ENCODE data around the gene PUDP. TPM values are rescaled to one million over a fixed set of nuclear protein-coding genes. Genes with fewer than 3 reads are reported as not detected.

The PUDP gene
- 4.0 and 11.8 TPM in 2 replicates for total RNA-seq (2014; rRNA removed; shearing (Covaris generic))
- 11.6 and 12.7 TPM in 2 replicates for polyA plus RNA-seq (2016; fragmentation: Nextera tagmentation; extraction: Ambion mirVana)

DNA sequence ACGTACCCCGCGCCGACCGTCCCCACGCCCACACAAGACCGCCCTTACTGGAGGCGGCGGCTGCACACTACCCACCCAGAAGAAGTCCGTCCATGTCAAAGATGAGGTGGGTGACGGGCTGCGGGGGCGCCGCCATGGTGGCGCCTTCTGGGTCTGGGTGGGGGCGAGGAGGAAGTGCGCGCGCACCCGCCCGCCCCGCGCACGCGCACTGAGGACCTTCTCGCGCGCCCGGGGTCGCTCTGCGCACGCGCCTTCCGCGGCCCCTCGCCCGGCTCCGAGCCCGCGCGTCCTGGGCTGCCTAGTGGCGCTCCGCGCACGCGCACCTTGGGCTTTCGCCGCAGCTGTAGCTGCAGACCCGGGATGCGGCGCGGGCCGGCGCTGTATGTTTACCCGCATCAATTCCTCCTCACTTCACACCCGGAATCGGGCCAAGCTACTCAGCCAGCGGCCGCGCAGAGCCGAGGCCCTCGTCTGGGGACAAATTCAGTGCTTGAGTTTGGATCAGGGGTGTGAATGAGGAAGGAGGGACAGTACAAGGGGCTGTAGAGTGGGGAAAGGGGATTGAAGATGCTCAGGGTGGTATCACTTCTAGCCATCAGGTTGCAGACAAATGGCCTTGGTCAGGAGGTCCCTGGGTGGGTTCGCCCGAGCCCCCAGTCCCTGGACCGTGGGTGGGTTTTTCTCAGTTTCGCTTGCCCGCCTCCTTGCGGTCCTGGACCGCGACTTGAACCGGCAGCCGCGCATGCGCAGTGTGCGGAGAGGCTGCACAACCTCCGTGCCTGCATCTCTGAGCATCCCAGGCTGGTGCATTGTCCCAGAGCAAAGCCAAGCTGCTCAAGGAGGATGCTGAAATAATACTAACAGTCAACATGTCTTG lies at the start of gene PUDP:
Gene PUDP (minus strand): TSS at position 176 of the 877 bp plus-strand sequence. CDS start 40 bp downstream, at position 136.
- peaks cover 9% of the 10 kb centered on the region; the same call in 1 of the 2 replicates for H3F3A ChIP-seq (ENCODE audit: insufficient read depth)
- WGBS, 2 experiments (ENCODE audit: low coverage in 1 of 2, low lambda C conversion rate in 2 of 2, missing lambda C conversion rate in 2 of 2) = 1 to 2% methylated on average over 20 to 35 of the region's 76 CpGs
- peaks cover 10% of the 10 kb centered on the region for H3K4me1 ChIP-seq (ENCODE audit: insufficient read depth)
- peak; percentile 91 for DNase-seq
- in situ Hi-C loops (cut with MboI) = loop anchor here (25.0 kb wide), 1 partner anchor 439 kb away; no protein-coding TSS in a partner anchor
- peak within 1 kb of the TSS; percentile 92 for H2AFZ ChIP-seq
- no peak for TF ChIP-seq EZH2 (IDR thresholded peaks at IDR 0.05; ENCODE audit: insufficient read depth, poor library complexity, severe bottlenecking)
- no peak for TF ChIP-seq EZH2phosphoT487 (IDR thresholded peaks at IDR 0.05; ENCODE audit: insufficient read depth, low read depth)
- H3K79me2 ChIP-seq (ENCODE audit: insufficient read depth) = peaks cover 19% of the 10 kb centered on the region
- no peaks in the 10 kb centered on the region for H4K20me1 ChIP-seq (ENCODE audit: insufficient read depth)
- H3K9ac ChIP-seq = peak within 1 kb of the TSS; percentile 93
- peak within 1 kb of the TSS; percentile 85 for H3K27ac ChIP-seq
- no peaks in the 10 kb centered on the region for H3K9me2 ChIP-seq (ENCODE audit: insufficient read depth)
- no peaks in the 10 kb centered on the region for H3K36me3 ChIP-seq (ENCODE audit: low read depth)
- H3K4me3 ChIP-seq = peak within 1 kb of the TSS; percentile 88
- no peaks in the 10 kb centered on the region for H3K27me3 ChIP-seq (replicated peaks; ENCODE audit: insufficient read depth)
- H3K4me2 ChIP-seq (ENCODE audit: unreplicated experiment) = peak within 1 kb of the TSS; percentile 93
- no peaks in the 10 kb centered on the region for H3K9me3 ChIP-seq (ENCODE audit: low read depth)

DNA sequence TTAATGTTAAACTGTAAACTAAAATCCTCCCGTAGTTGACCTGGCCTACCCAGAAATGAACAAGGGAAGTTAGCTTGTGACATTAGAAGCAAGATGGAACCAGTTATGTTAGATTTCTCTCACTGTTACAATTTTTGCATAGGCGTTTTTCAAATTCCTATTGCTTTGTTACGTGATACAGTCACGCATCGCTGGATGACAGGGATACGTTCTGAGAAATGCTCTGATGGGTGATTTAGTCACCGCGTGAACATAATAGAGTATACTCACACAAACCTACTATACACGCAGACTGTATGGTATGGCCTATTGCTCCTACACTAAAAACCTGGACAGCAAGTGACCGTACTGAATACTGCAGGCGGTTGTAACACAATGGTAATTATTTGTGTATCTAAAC lies 46.7 kb upstream of the PUDP start:
- in situ Hi-C loops (cut with MboI) = no loop called here
- Histone ChIP-seq H3K4me1 (ENCODE audit: insufficient read depth) (no peaks in the 10 kb centered on the region), H3K4me3 (no peak overlapping the region), H3K27ac (no peak overlapping the region), H3K9me2 (ENCODE audit: insufficient read depth) (no peaks in the 10 kb centered on the region), H4K20me1 (ENCODE audit: insufficient read depth) (no peaks in the 10 kb centered on the region), H2AFZ (no peak overlapping the region), H3K4me2 (ENCODE audit: unreplicated experiment) (no peak overlapping the region), H3K79me2 (ENCODE audit: insufficient read depth) (no peaks in the 10 kb centered on the region), H3F3A (ENCODE audit: insufficient read depth) (no peaks in the 10 kb centered on the region), H3K36me3 (ENCODE audit: low read depth) (no peaks in the 10 kb centered on the region), H3K9me3 (ENCODE audit: low read depth) (no peaks in the 10 kb centered on the region), H3K27me3 (replicated peaks; ENCODE audit: insufficient read depth) (no peaks in the 10 kb centered on the region), H3K9ac (no peak overlapping the region)
- no peak for DNase-seq
- 95 to 98% methylated on average over 11 of the region's 11 CpGs for WGBS, 2 experiments (ENCODE audit: low coverage in 1 of 2, low lambda C conversion rate in 2 of 2, missing lambda C conversion rate in 2 of 2)
- TF ChIP-seq EZH2phosphoT487 (IDR thresholded peaks at IDR 0.05; ENCODE audit: insufficient read depth, low read depth) (no peak), EZH2 (IDR thresholded peaks at IDR 0.05; ENCODE audit: insufficient read depth, poor library complexity, severe bottlenecking) (no peak)

DNA sequence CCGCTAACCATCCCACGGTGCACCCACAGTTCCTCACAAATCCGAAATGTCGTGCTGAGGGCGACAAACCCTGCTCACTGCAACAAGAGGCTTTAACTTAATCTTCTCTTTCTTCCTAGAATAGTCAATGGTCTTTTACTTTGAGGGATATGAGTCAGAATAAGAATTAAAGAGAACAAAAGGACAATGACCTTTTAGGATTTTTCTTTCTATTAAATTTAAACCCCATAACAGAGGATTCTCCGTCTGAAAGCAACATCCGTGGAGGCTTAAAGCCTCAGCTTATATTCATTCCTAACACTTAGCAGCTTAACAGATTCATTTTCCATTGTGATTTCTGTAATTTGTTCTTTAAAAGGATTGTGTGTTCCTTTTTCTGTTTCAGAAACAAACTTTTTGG lies 44.9 kb upstream of the PUDP start:
- no peaks in the 10 kb centered on the region for H3K4me1 ChIP-seq (ENCODE audit: insufficient read depth)
- no peak overlapping the region for H3K27ac ChIP-seq
- in situ Hi-C loops (cut with MboI) = no loop called here
- no peak overlapping the region for H3K9ac ChIP-seq
- WGBS, 2 experiments (ENCODE audit: low coverage in 1 of 2, low lambda C conversion rate in 2 of 2, missing lambda C conversion rate in 2 of 2) = 97 to 99% methylated on average over 5 to 7 of the region's 7 CpGs
- H3K9me3 ChIP-seq (ENCODE audit: low read depth) = no peaks in the 10 kb centered on the region
- H2AFZ ChIP-seq = no peak overlapping the region
- TF ChIP-seq EZH2phosphoT487 (IDR thresholded peaks at IDR 0.05; ENCODE audit: insufficient read depth, low read depth) (no peak), EZH2 (IDR thresholded peaks at IDR 0.05; ENCODE audit: insufficient read depth, poor library complexity, severe bottlenecking) (no peak)
- H3K9me2 ChIP-seq (ENCODE audit: insufficient read depth) = no peaks in the 10 kb centered on the region
- H3K4me3 ChIP-seq = no peak overlapping the region
- no peaks in the 10 kb centered on the region for H3K36me3 ChIP-seq (ENCODE audit: low read depth)
- no peaks in the 10 kb centered on the region for H3K27me3 ChIP-seq (replicated peaks; ENCODE audit: insufficient read depth)
- no peaks in the 10 kb centered on the region for H3F3A ChIP-seq (ENCODE audit: insufficient read depth)
- no peak for DNase-seq
- H3K79me2 ChIP-seq (ENCODE audit: insufficient read depth) = no peaks in the 10 kb centered on the region
- H3K4me2 ChIP-seq (ENCODE audit: unreplicated experiment) = no peak overlapping the region
- no peaks in the 10 kb centered on the region for H4K20me1 ChIP-seq (ENCODE audit: insufficient read depth)

DNA sequence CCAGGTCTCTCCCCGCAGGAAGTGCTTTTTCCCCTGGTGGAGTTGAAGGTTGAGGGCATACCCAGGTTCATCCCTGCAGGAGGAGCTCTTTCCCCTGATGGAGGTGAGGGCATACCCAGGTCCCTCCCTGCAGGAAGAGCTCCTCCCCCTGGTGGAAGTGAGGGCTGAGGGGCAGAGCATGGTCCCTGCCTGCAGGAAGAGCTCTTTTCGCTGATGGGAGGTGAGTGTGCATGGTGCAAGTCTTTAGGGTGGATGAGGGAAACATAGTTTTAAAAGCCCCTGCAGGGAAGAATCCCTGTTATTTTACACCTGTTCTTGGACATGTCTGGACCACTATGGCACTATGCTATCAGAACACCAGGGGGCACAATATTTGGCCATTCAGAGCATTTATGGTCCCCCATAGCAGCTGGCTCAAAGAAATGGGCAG lies 43.7 kb upstream of the PUDP start:
- DNase-seq = peak; percentile 4
- in situ Hi-C loops (cut with MboI) = no loop called here
- H3K4me1 ChIP-seq (ENCODE audit: insufficient read depth) = no peaks in the 10 kb centered on the region
- H3K36me3 ChIP-seq (ENCODE audit: low read depth) = no peaks in the 10 kb centered on the region
- H3F3A ChIP-seq (ENCODE audit: insufficient read depth) = no peaks in the 10 kb centered on the region
- H3K9me3 ChIP-seq (ENCODE audit: low read depth) = no peaks in the 10 kb centered on the region
- H4K20me1 ChIP-seq (ENCODE audit: insufficient read depth) = no peaks in the 10 kb centered on the region
- 88% methylated on average over 1 to 2 of the region's 2 CpGs for WGBS, 2 experiments (ENCODE audit: low coverage in 1 of 2, low lambda C conversion rate in 2 of 2, missing lambda C conversion rate in 2 of 2)
- H3K27me3 ChIP-seq (replicated peaks; ENCODE audit: insufficient read depth) = no peaks in the 10 kb centered on the region
- no peak overlapping the region for H3K4me3 ChIP-seq
- TF ChIP-seq EZH2phosphoT487 (IDR thresholded peaks at IDR 0.05; ENCODE audit: insufficient read depth, low read depth) (no peak), EZH2 (IDR thresholded peaks at IDR 0.05; ENCODE audit: insufficient read depth, poor library complexity, severe bottlenecking) (no peak)
- H2AFZ ChIP-seq = no peak overlapping the region
- no peaks in the 10 kb centered on the region for H3K79me2 ChIP-seq (ENCODE audit: insufficient read depth)
- no peak overlapping the region for H3K27ac ChIP-seq
- H3K9me2 ChIP-seq (ENCODE audit: insufficient read depth) = no peaks in the 10 kb centered on the region
- no peak overlapping the region for H3K9ac ChIP-seq
- no peak overlapping the region for H3K4me2 ChIP-seq (ENCODE audit: unreplicated experiment)
